ENCODE data around the gene PNMA6F. TPM values are rescaled to one million over a fixed set of nuclear protein-coding genes. Genes with fewer than 3 reads are reported as not detected.

PNMA6F gene
- total and polyA plus RNA-seq, 2 experiments from 2014 or later = 0.06 to 0.83 TPM

DNA sequence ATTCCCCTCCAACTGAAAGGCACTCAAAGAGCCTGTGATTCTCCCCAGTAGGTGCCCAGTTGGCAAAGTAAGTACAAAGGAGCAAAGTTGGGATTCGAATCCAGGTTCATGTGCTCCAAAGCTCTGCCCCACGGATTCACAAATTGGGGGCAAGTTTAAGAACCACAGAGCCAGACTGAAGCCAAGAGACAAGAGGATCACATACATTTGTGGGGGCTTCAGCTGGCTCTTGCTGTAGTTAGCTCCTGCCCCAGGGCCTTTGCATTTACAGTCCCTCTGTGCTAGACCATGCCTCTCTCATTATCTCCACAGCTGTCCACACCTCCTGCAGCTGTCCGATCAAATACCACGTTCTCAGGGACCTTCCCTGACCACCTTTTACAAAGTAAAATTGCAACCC is 18.8 kb downstream of the PNMA6F start (continued):
- TF ChIP-seq ZNF331 (CRISPR knock-in tag; IDR thresholded peaks at IDR 0.05; ENCODE audit: low read depth) (no peak), NANOG (IDR thresholded peaks at IDR 0.05; ENCODE audit: borderline replicate concordance) (no peak), CREB1 (CRISPR knock-in tag; IDR thresholded peaks at IDR 0.05; ENCODE audit: low read depth) (no peak), EZH2 (IDR thresholded peaks at IDR 0.05; ENCODE audit: low read depth, unreplicated experiment) (no peak), ZNF114 (CRISPR knock-in tag; IDR thresholded peaks at IDR 0.05) (no peak), STAT1 (IDR thresholded peaks at IDR 0.05; ENCODE audit: unreplicated experiment) (no peak)
- TF ChIP-seq, protein P1, sequence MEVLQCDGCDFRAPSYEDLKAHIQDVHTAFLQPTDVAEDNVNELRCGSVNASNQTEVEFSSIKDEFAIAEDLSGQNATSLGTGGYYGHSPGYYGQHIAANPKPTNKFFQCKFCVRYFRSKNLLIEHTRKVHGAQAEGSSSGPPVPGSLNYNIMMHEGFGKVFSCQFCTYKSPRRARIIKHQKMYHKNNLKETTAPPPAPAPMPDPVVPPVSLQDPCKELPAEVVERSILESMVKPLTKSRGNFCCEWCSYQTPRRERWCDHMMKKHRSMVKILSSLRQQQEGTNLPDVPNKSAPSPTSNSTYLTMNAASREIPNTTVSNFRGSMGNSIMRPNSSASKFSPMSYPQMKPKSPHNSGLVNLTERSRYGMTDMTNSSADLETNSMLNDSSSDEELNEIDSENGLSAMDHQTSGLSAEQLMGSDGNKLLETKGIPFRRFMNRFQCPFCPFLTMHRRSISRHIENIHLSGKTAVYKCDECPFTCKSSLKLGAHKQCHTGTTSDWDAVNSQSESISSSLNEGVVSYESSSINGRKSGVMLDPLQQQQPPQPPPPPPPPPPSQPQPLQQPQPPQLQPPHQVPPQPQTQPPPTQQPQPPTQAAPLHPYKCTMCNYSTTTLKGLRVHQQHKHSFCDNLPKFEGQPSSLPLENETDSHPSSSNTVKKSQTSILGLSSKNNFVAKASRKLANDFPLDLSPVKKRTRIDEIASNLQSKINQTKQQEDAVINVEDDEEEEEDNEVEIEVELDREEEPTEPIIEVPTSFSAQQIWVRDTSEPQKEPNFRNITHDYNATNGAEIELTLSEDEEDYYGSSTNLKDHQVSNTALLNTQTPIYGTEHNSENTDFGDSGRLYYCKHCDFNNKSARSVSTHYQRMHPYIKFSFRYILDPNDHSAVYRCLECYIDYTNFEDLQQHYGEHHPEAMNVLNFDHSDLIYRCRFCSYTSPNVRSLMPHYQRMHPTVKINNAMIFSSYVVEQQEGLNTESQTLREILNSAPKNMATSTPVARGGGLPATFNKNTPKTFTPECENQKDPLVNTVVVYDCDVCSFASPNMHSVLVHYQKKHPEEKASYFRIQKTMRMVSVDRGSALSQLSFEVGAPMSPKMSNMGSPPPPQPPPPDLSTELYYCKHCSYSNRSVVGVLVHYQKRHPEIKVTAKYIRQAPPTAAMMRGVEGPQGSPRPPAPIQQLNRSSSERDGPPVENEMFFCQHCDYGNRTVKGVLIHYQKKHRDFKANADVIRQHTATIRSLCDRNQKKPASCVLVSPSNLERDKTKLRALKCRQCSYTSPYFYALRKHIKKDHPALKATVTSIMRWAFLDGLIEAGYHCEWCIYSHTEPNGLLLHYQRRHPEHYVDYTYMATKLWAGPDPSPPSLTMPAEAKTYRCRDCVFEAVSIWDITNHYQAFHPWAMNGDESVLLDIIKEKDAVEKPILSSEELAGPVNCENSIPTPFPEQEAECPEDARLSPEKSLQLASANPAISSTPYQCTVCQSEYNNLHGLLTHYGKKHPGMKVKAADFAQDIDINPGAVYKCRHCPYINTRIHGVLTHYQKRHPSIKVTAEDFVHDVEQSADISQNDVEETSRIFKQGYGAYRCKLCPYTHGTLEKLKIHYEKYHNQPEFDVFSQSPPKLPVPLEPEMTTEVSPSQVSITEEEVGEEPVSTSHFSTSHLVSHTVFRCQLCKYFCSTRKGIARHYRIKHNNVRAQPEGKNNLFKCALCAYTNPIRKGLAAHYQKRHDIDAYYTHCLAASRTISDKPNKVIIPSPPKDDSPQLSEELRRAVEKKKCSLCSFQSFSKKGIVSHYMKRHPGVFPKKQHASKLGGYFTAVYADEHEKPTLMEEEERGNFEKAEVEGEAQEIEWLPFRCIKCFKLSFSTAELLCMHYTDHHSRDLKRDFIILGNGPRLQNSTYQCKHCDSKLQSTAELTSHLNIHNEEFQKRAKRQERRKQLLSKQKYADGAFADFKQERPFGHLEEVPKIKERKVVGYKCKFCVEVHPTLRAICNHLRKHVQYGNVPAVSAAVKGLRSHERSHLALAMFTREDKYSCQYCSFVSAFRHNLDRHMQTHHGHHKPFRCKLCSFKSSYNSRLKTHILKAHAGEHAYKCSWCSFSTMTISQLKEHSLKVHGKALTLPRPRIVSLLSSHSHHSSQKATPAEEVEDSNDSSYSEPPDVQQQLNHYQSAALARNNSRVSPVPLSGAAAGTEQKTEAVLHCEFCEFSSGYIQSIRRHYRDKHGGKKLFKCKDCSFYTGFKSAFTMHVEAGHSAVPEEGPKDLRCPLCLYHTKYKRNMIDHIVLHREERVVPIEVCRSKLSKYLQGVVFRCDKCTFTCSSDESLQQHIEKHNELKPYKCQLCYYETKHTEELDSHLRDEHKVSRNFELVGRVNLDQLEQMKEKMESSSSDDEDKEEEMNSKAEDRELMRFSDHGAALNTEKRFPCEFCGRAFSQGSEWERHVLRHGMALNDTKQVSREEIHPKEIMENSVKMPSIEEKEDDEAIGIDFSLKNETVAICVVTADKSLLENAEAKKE (CRISPR knock-in tag; IDR thresholded peaks at IDR 0.05) = no peak

DNA sequence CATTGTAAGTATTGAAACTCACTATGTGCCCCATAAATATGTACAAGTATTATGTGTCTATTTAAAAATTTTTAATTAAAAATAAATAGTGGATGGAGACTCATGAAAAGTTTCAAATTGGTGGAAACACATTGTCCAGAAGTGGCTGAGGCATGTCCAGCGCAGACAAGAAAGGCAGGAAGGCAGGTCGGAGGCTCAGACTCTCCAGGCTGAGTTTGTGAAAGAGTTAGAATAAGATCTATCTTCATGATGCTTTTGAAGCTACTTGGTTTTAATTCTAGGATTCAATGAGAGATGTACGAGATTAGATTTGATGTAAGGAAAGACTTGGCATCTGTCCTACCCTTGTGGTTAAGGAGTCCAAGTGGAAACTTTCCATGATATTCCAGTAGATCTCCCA is 19.8 kb downstream of the PNMA6F start:
- H3K79me2 ChIP-seq (replicated peaks; ENCODE audit: insufficient read depth) = no peaks in the 10 kb centered on the region
- no peak for DNase-seq (ENCODE audit: low spot score)
- H3K9me3 Mint-ChIP-seq = no peaks in the 10 kb centered on the region
- TF ChIP-seq EZH2phosphoT487 (IDR thresholded peaks at IDR 0.05; ENCODE audit: unreplicated experiment) (no peak), ZNF331 (CRISPR knock-in tag; IDR thresholded peaks at IDR 0.05; ENCODE audit: low read depth) (no peak), STAT1 (IDR thresholded peaks at IDR 0.05; ENCODE audit: unreplicated experiment) (no peak), JUNB (IDR thresholded peaks at IDR 0.05; ENCODE audit: unreplicated experiment) (no peak), ZNF114 (CRISPR knock-in tag; IDR thresholded peaks at IDR 0.05) (no peak), EZH2 (IDR thresholded peaks at IDR 0.05; ENCODE audit: low read depth, unreplicated experiment) (no peak), NANOG (IDR thresholded peaks at IDR 0.05; ENCODE audit: borderline replicate concordance) (no peak)
- TF ChIP-seq, protein P2, sequence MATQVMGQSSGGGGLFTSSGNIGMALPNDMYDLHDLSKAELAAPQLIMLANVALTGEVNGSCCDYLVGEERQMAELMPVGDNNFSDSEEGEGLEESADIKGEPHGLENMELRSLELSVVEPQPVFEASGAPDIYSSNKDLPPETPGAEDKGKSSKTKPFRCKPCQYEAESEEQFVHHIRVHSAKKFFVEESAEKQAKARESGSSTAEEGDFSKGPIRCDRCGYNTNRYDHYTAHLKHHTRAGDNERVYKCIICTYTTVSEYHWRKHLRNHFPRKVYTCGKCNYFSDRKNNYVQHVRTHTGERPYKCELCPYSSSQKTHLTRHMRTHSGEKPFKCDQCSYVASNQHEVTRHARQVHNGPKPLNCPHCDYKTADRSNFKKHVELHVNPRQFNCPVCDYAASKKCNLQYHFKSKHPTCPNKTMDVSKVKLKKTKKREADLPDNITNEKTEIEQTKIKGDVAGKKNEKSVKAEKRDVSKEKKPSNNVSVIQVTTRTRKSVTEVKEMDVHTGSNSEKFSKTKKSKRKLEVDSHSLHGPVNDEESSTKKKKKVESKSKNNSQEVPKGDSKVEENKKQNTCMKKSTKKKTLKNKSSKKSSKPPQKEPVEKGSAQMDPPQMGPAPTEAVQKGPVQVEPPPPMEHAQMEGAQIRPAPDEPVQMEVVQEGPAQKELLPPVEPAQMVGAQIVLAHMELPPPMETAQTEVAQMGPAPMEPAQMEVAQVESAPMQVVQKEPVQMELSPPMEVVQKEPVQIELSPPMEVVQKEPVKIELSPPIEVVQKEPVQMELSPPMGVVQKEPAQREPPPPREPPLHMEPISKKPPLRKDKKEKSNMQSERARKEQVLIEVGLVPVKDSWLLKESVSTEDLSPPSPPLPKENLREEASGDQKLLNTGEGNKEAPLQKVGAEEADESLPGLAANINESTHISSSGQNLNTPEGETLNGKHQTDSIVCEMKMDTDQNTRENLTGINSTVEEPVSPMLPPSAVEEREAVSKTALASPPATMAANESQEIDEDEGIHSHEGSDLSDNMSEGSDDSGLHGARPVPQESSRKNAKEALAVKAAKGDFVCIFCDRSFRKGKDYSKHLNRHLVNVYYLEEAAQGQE (IDR thresholded peaks at IDR 0.05; ENCODE audit: unreplicated experiment) = no peak
- TF ChIP-seq, protein P3, sequence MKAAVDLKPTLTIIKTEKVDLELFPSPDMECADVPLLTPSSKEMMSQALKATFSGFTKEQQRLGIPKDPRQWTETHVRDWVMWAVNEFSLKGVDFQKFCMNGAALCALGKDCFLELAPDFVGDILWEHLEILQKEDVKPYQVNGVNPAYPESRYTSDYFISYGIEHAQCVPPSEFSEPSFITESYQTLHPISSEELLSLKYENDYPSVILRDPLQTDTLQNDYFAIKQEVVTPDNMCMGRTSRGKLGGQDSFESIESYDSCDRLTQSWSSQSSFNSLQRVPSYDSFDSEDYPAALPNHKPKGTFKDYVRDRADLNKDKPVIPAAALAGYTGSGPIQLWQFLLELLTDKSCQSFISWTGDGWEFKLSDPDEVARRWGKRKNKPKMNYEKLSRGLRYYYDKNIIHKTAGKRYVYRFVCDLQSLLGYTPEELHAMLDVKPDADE (IDR thresholded peaks at IDR 0.05) = no peak
- TF ChIP-seq, protein P4, sequence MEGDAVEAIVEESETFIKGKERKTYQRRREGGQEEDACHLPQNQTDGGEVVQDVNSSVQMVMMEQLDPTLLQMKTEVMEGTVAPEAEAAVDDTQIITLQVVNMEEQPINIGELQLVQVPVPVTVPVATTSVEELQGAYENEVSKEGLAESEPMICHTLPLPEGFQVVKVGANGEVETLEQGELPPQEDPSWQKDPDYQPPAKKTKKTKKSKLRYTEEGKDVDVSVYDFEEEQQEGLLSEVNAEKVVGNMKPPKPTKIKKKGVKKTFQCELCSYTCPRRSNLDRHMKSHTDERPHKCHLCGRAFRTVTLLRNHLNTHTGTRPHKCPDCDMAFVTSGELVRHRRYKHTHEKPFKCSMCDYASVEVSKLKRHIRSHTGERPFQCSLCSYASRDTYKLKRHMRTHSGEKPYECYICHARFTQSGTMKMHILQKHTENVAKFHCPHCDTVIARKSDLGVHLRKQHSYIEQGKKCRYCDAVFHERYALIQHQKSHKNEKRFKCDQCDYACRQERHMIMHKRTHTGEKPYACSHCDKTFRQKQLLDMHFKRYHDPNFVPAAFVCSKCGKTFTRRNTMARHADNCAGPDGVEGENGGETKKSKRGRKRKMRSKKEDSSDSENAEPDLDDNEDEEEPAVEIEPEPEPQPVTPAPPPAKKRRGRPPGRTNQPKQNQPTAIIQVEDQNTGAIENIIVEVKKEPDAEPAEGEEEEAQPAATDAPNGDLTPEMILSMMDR (conservative IDR thresholded peaks at IDR 0.05; ENCODE audit: low read depth in 2 of 2) = no peak

More for the DNA sequence above, 19.8 kb downstream of the PNMA6F start:
- no peaks in the 10 kb centered on the region for H3K4me1 ChIP-seq (ENCODE audit: insufficient read depth)
- no peak overlapping the region for H3K4me2 ChIP-seq
- H3K27me3 ChIP-seq (ENCODE audit: insufficient read depth) = no peaks in the 10 kb centered on the region
- Mint-ChIP-seq H3K27ac (no peak overlapping the region), H3K27me3 (ENCODE audit: insufficient read depth, low read depth, poor library complexity) (peaks cover 3% of the 10 kb centered on the region), H3K36me3 (ENCODE audit: low read depth) (no peaks in the 10 kb centered on the region), H3K4me1 (no peaks in the 10 kb centered on the region), H3K4me3 (no peak overlapping the region)
- no peak overlapping the region for H3K27ac ChIP-seq (ENCODE audit: low read depth)
- no peak overlapping the region for H3K4me3 ChIP-seq
- H4K20me1 ChIP-seq (replicated peaks; ENCODE audit: insufficient read depth) = no peaks in the 10 kb centered on the region
- no peak overlapping the region for H2AFZ ChIP-seq
- no peak for ATAC-seq
- no peaks in the 10 kb centered on the region for H3K9me2 ChIP-seq (ENCODE audit: insufficient read depth)
- H3K36me3 ChIP-seq (ENCODE audit: insufficient read depth) = no peaks in the 10 kb centered on the region
- H3F3A ChIP-seq (replicated peaks; ENCODE audit: low read depth) = no peaks in the 10 kb centered on the region

All from GM23338 (cell line).